HepG2 (cell line): ENCODE data around the gene CIART. TPM values are rescaled to one million over a fixed set of nuclear protein-coding genes. Genes with fewer than 3 reads are reported as not detected.
A peak's percentile ranks its signal among the peaks of the same experiment; 100 is the strongest.

Experiments used
- CHD4 ChIP-seq: fragments of 200-600 bp; sonication (generic); IDR thresholded peaks from 2 replicates; pipeline ENCODE4 v1.7.0; 2017; ENCODE audit warnings: mild to moderate bottlenecking, low read length, borderline replicate concordance
- ERF ChIP-seq: IDR thresholded peaks from 2 replicates; pipeline ENCODE4 v1.6.1; 2018; ENCODE audit warnings: missing biosample characterization, missing genetic modification reagents
- GABPA ChIP-seq, 2 experiments: IDR thresholded peaks; 2 replicates each; pipeline ENCODE4 v1.6.1; 2011 to 2016; ENCODE audit warnings: low read depth in 2 of 2, low read length in 1 of 2, missing biosample characterization in 1 of 2, missing genetic modification characterization in 1 of 2
- HDAC2 ChIP-seq: sonication (generic); formaldehyde crosslinking; IDR thresholded peaks from 2 replicates; pipeline ENCODE4 v1.4.0; 2020; ENCODE audit warnings: missing genetic modification reagents
- HNF1B ChIP-seq: sonication (generic); formaldehyde crosslinking; IDR thresholded peaks from 2 replicates; pipeline ENCODE4 v1.5.1; 2020; ENCODE audit warnings: mild to moderate bottlenecking, moderate library complexity, missing genetic modification reagents
- JDP2 ChIP-seq: sonication (generic); formaldehyde crosslinking; IDR thresholded peaks from 2 replicates; pipeline ENCODE4 v1.8.1; 2022; ENCODE audit warnings: missing genetic modification reagents, borderline replicate concordance
- NR0B2 ChIP-seq: sonication (generic); formaldehyde crosslinking; IDR thresholded peaks from 2 replicates; pipeline ENCODE4 v1.4.0; 2020; ENCODE audit warnings: mild to moderate bottlenecking, missing genetic modification reagents
- NRL ChIP-seq: sonication (generic); formaldehyde crosslinking; IDR thresholded peaks from 2 replicates; pipeline ENCODE4 v1.5.0; 2020; ENCODE audit warnings: missing genetic modification reagents, mild to moderate bottlenecking, moderate library complexity, borderline replicate concordance
- PPARG ChIP-seq: conservative IDR thresholded peaks from 2 replicates; pipeline ENCODE4 v1.6.1; 2016; ENCODE audit warnings: missing biosample characterization, missing genetic modification reagents
- RFXANK ChIP-seq: IDR thresholded peaks from 2 replicates; pipeline ENCODE4 v1.6.1; 2016
- SRY ChIP-seq: sonication (generic); formaldehyde crosslinking; IDR thresholded peaks from 2 replicates; pipeline ENCODE4 v1.8.0; 2022; ENCODE audit warnings: mild to moderate bottlenecking, missing genetic modification reagents
- ZNF124 ChIP-seq: sonication (generic); formaldehyde crosslinking; IDR thresholded peaks from 2 replicates; pipeline ENCODE4 v1.4.0; 2020; ENCODE audit warnings: missing genetic modification reagents
- ZNF343 ChIP-seq: sonication (generic); formaldehyde crosslinking; IDR thresholded peaks from 2 replicates; pipeline ENCODE4 v1.4.0; 2020; ENCODE audit warnings: mild to moderate bottlenecking, missing genetic modification reagents
- ZNF441 ChIP-seq: sonication (generic); formaldehyde crosslinking; IDR thresholded peaks from 2 replicates; pipeline ENCODE4 v1.7.0; 2021; ENCODE audit warnings: missing genetic modification reagents, borderline replicate concordance
- ZNF460 ChIP-seq: sonication (generic); formaldehyde crosslinking; IDR thresholded peaks from 2 replicates; pipeline ENCODE4 v1.5.1; 2020; ENCODE audit warnings: missing genetic modification reagents, mild to moderate bottlenecking, borderline replicate concordance
- ZNF746 ChIP-seq: sonication (generic); formaldehyde crosslinking; IDR thresholded peaks from 2 replicates; pipeline ENCODE4 v1.8.0; 2022; ENCODE audit warnings: mild to moderate bottlenecking, missing genetic modification reagents
- polyA plus RNA-seq, 8 experiments: library from polyadenylated mRNA; depleted of rRNA in 3 of 8; stranded (reverse) in 7 of 8; unstranded in 1 of 8; fragments of >200 nt; fragmentation: Illumina TruSeq in 4 of 8; extraction: Trizol in 4 of 8; gene quantifications; 2 replicates each; pipeline versions ENCODE4 v1.2.1 to v1.2.3, GENCODE V29; 2011 to 2016; ENCODE audit warnings: low read depth in 4 of 8, missing spikeins in 1 of 8, mixed read lengths in 1 of 8; ENCODE audit not compliant: insufficient read depth in 1 of 8
- total RNA-seq, 5 experiments: library from RNA; depleted of rRNA; stranded (reverse); fragments of >200 nt; fragmentation: Illumina TruSeq; extraction: Trizol; gene quantifications; 2 replicates each; pipeline ENCODE4 v1.2.3, GENCODE V29; 2016; ENCODE audit warnings: low read depth in 1 of 5
- TF ChIP-seq, protein P1 (sequence below): sonication (generic); formaldehyde crosslinking; IDR thresholded peaks from 2 replicates; pipeline ENCODE4 v1.4.0; 2020; ENCODE audit warnings: missing genetic modification reagents
- TF ChIP-seq, protein P2 (sequence below): sonication (generic); formaldehyde crosslinking; IDR thresholded peaks from 2 replicates; pipeline ENCODE4 v1.4.0; 2020; ENCODE audit warnings: low read depth, missing genetic modification reagents
- TF ChIP-seq, protein P3 (sequence below): IDR thresholded peaks from 2 replicates; pipeline ENCODE4 v1.6.1; 2016

The CIART gene
- total and polyA plus RNA-seq, 2 of the 13 experiments (the other 11 are each of a cell fraction or from before 2014, with no cell fraction given), result 0.58 TPM; not detected in 1

DNA sequence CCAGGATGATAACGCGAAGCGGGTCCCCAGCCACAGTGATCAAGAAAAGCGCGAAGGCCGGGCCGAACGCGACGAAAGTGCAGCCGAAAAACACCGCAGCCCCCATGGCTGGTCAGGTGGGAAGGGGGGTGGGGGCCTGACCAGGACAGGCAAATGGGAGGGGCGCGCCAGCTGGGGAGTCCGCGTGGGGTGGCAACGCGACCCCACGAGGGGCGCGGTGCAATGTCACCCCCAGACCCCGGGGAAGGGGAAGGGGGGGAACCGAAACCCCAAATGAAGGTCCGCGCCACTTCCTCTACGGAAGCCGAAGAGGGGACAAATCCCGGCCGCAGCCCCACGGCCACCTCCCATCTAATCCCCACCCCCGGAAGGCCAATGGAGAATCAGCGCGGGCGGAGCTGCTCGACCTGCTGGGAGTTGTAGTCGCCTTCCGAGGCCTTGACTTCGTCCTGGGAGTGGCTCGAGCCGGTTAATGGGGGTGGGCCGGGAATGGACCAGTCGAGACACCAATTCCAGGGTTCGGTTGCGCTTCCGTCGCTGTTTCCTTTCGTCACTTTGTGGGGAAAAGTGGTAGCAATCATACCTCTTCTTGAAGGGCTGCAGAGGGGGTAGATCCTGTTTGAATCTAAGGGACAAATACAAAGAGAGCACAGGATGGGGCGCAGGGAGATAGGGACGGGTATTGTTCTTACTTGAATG is 13.5 kb upstream of the CIART start, which contains the start of gene APH1A (continued):
- TF ChIP-seq CHD4 (no peak), HNF1B (CRISPR knock-in tag) (peak; percentile 74; the same call in 1 of the 2 replicates), PPARG (CRISPR knock-in tag) (no peak), ZNF460 (CRISPR knock-in tag) (peak; percentile 20; the same call in 1 of the 2 replicates), RFXANK (CRISPR knock-in tag) (0 out of 2 replicates have a peak, but pooled peaks have one; percentile 33), ZNF746 (no peak), ZNF441 (CRISPR knock-in tag) (0 out of 2 replicates have a peak, but pooled peaks have one; percentile 18), ZNF124 (CRISPR knock-in tag) (0 out of 2 replicates have a peak, but pooled peaks have one; percentile 51), NR0B2 (CRISPR knock-in tag) (peak; percentile 25; the same call in 1 of the 2 replicates), HDAC2 (CRISPR knock-in tag) (no peak; the same call in none of the 2 replicates), ERF (peak; percentile 63; the same call in 1 of the 2 replicates), SRY (CRISPR knock-in tag) (0 out of 2 replicates have a peak, but pooled peaks have one; percentile 78), NRL (CRISPR knock-in tag) (no peak), ZNF343 (CRISPR knock-in tag) (no peak), GABPA (IDR thresholded peaks at IDR 0.05; ENCODE audit: low read depth, low read length) (peak; percentile 80), GABPA (CRISPR knock-in tag; IDR thresholded peaks at IDR 0.05; ENCODE audit: low read depth) (peak; percentile 96), JDP2 (CRISPR knock-in tag) (no peak)
- TF ChIP-seq, protein P1, sequence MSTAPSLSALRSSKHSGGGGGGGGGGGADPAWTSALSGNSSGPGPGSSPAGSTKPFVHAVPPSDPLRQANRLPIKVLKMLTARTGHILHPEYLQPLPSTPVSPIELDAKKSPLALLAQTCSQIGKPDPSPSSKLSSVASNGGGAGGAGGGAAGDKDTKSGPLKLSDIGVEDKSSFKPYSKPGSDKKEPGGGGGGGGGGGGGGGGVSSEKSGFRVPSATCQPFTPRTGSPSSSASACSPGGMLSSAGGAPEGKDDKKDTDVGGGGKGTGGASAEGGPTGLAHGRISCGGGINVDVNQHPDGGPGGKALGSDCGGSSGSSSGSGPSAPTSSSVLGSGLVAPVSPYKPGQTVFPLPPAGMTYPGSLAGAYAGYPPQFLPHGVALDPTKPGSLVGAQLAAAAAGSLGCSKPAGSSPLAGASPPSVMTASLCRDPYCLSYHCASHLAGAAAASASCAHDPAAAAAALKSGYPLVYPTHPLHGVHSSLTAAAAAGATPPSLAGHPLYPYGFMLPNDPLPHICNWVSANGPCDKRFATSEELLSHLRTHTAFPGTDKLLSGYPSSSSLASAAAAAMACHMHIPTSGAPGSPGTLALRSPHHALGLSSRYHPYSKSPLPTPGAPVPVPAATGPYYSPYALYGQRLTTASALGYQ (CRISPR knock-in tag), result 0 out of 2 replicates have a peak, but pooled peaks have one; percentile 49
- TF ChIP-seq, protein P2, sequence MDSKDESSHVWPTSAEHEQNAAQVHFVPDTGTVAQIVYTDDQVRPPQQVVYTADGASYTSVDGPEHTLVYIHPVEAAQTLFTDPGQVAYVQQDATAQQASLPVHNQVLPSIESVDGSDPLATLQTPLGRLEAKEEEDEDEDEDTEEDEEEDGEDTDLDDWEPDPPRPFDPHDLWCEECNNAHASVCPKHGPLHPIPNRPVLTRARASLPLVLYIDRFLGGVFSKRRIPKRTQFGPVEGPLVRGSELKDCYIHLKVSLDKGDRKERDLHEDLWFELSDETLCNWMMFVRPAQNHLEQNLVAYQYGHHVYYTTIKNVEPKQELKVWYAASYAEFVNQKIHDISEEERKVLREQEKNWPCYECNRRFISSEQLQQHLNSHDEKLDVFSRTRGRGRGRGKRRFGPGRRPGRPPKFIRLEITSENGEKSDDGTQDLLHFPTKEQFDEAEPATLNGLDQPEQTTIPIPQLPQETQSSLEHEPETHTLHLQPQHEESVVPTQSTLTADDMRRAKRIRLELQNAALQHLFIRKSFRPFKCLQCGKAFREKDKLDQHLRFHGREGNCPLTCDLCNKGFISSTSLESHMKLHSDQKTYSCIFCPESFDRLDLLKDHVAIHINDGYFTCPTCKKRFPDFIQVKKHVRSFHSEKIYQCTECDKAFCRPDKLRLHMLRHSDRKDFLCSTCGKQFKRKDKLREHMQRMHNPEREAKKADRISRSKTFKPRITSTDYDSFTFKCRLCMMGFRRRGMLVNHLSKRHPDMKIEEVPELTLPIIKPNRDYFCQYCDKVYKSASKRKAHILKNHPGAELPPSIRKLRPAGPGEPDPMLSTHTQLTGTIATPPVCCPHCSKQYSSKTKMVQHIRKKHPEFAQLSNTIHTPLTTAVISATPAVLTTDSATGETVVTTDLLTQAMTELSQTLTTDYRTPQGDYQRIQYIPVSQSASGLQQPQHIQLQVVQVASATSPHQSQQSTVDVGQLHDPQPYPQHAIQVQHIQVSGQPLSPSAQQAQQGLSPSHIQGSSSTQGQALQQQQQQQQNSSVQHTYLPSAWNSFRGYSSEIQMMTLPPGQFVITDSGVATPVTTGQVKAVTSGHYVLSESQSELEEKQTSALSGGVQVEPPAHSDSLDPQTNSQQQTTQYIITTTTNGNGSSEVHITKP, result peak; percentile 93
- TF ChIP-seq, protein P3, sequence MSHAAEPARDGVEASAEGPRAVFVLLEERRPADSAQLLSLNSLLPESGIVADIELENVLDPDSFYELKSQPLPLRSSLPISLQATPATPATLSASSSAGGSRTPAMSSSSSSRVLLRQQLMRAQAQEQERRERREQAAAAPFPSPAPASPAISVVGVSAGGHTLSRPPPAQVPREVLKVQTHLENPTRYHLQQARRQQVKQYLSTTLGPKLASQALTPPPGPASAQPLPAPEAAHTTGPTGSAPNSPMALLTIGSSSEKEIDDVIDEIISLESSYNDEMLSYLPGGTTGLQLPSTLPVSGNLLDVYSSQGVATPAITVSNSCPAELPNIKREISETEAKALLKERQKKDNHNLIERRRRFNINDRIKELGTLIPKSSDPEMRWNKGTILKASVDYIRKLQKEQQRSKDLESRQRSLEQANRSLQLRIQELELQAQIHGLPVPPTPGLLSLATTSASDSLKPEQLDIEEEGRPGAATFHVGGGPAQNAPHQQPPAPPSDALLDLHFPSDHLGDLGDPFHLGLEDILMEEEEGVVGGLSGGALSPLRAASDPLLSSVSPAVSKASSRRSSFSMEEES (CRISPR knock-in tag), result peak; percentile 52; the same call in 1 of the 2 replicates
